GM19239 (cell line): ENCODE measurements around the gene ZBTB42.

Source experiments
- DNase-seq: peaks from one replicate; pipeline ENCODE4 v3.0.0; 2011; ENCODE audit warnings: low spot score; ENCODE audit not compliant: insufficient read length
- FAIRE-seq: peaks from 2 replicates; lab custom pipeline; 2011; peaks lifted over from hg19 to GRCh38; lab: Jason Lieb, UNC

ZBTB42 gene

GRCh38 chr14:104768437-104769323 lies 32.2 kb upstream of the ZBTB42 start:
- FAIRE-seq (peak; percentile 71), DNase-seq (peak; percentile 93)

- DNase-seq: no peak
- no peak for FAIRE-seq
Observed at GRCh38 chr14:104769324-104770071, 31.4 kb upstream of the ZBTB42 start.

- DNase-seq: no peak
- FAIRE-seq: no peak
Observed at GRCh38 chr14:104770072-104770579, 30.8 kb upstream of the ZBTB42 start.

- no peak for DNase-seq
- FAIRE-seq: no peak
Observed at GRCh38 chr14:104770851-104771272, 30.0 kb upstream of the ZBTB42 start.

- DNase-seq: no peak
- FAIRE-seq: no peak
Observed at GRCh38 chr14:104771374-104771773, 29.5 kb upstream of the ZBTB42 start.

- FAIRE-seq (no peak), DNase-seq (no peak)
Observed at GRCh38 chr14:104771918-104772706, 28.8 kb upstream of the ZBTB42 start.

GRCh38 chr14:104772707-104773504 lies 28.0 kb upstream of the ZBTB42 start:
- no peak for DNase-seq
- FAIRE-seq: no peak

- no peak for FAIRE-seq
- no peak for DNase-seq
Observed at GRCh38 chr14:104773505-104774452, 27.1 kb upstream of the ZBTB42 start.

- DNase-seq (no peak), FAIRE-seq (no peak)
Observed at GRCh38 chr14:104774453-104775072, 26.3 kb upstream of the ZBTB42 start.

- DNase-seq (no peak), FAIRE-seq (no peak)
Observed at GRCh38 chr14:104775073-104775489, 25.8 kb upstream of the ZBTB42 start.

- DNase-seq: no peak
- no peak for FAIRE-seq
Observed at GRCh38 chr14:104776481-104776880, 24.4 kb upstream of the ZBTB42 start.

GRCh38 chr14:104776961-104777807 lies 23.7 kb upstream of the ZBTB42 start:
- DNase-seq (no peak), FAIRE-seq (no peak)

- no peak for FAIRE-seq
- DNase-seq: no peak
Observed at GRCh38 chr14:104777808-104778249, 23.1 kb upstream of the ZBTB42 start.

GRCh38 chr14:104778694-104779331 lies 22.1 kb upstream of the ZBTB42 start:
- DNase-seq (no peak), FAIRE-seq (no peak)

GRCh38 chr14:104779776-104780512 lies 21.0 kb upstream of the ZBTB42 start:
- FAIRE-seq (no peak), DNase-seq (no peak)

GRCh38 chr14:104780513-104781030 lies 20.3 kb upstream of the ZBTB42 start:
- FAIRE-seq: no peak

More at GRCh38 chr14:104780513-104781030, 20.3 kb upstream of the ZBTB42 start:
- no peak for DNase-seq
